Hepatic stellate cell (primary cell): Measurements from ENCODE around the gene HCK.
A peak's percentile ranks its signal among the peaks of the same experiment; 100 is the strongest.
"Not testable (repeated sequence)": the region's sequence is repeated elsewhere in the genome, so short reads cannot be mapped to it uniquely, and the experiment has no call there.

Experiments
- DNase-seq: peaks from one replicate; pipeline ENCODE4 v3.0.0; 2011; ENCODE audit warnings: low spot score

HCK gene

GRCh38 chr20:32108814-32109391 is 56.9 kb downstream of the HCK start:
- no peak for DNase-seq

DNA sequence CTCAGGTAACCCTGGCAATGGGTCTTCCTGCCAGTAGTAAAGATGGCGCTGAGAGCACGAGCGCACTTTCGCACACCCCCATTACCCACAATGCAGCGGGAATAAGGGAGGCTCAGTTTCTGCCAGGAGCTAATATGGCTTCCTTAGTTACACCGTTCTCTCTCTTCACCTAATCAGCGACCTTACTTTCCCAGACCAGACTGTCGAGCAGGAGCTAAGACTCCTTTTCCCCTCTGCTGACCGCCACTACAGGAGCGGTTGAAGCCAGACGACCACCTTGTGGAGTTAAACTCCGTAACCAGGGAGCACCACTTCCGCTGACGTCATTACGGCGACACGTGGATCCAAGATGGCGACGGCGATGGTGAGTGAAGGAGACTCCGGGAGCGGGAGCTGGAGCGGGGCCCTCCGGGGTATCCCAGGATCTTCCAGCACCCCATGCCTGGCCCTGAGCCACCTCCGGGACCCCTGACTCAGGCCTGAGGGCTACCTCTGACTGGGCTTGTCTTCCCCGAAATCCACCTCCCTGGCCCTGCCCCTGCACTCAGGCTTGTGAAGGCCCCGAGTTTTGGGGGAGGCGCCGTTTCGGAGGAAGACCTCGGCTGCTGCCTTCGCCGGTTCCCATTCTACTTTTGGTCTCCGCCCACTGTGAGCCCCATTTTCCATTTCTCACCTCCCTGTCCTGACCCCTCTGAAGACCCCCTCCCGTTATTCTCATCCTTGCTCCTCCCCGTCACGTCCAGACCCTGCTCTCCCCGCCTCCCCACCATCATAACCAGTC is 57.5 kb downstream of the HCK start, which contains the start of gene TM9SF4:
TM9SF4 (plus strand) TSS at position 323 of the 781 bp plus-strand sequence; CDS start at position 350, 27 bp downstream.
- DNase-seq: peak; percentile 86

DNA sequence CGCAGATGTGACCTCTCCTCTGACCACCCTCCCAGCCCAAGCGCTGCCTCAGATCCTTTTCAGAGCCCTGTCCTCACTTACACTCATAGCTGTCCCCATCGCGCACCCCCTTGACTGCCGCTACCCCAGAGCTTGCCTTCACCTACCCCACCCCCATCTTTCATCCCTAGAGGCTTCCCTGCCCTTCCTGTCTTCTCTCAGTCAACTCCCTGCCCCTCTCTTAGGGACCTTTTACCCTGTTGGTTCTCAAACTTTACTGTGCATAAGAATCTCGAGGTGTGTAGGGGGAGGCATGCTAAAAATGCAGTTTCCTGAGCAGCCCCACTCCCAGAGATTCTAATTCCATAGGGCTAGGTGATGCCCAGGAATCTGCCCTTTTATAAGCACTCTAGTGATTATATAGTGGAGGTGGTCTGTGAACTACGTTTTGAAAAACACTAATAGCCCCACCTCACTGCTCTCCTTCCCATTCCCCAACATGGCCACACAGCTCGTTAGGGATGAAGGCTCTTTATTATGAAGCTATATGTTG is 58.2 kb downstream of the HCK start:
- no peak for DNase-seq

DNA sequence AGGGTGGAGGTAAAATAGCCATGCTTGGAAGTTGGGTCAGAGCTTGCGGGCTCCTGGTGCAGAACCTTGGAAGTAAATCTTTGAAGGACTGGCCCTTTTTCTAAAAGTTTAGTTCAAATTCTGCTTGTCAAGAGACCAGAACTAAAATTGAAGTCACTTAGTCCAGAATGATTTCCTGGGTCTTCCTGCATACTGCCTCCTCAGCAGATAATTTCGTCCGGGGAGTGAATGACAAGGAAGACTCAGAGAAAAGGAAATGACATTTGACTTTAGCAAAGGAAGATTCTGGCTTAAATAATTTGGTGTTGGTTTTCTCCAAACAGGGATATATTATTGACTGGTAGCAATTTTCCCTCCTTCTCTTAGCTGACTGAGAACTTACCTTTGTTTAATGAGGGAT is 58.7 kb downstream of the HCK start:
- no peak for DNase-seq

DNA sequence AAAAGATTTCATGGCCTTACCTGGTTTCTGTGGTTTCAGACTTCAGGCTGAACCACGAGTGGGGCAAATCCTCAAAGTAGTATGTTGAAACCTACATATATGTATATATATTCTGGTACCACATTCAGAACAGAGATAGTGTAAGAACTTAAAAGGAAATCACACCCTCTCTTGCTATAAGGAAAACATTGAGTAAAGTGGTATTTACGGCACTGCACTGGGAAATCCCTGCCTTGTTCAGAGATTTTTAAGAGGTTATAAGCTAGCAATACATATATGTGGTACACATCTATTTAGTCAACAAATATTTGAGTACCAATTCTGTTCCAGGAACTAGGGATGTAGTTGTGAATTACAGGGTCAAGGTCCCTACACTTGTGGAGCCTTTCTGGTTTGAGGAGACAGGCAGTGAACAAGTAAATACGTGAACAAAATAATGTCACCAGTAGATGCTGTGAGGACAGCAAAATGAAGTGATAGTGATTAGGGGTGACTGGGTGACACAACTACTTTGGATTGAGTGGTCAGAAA is 59.2 kb downstream of the HCK start:
- DNase-seq: no peak

GRCh38 chr20:32111753-32112152 is 59.7 kb downstream of the HCK start:
- no peak for DNase-seq

GRCh38 chr20:32112841-32113240 is 60.8 kb downstream of the HCK start:
- no peak for DNase-seq

DNA sequence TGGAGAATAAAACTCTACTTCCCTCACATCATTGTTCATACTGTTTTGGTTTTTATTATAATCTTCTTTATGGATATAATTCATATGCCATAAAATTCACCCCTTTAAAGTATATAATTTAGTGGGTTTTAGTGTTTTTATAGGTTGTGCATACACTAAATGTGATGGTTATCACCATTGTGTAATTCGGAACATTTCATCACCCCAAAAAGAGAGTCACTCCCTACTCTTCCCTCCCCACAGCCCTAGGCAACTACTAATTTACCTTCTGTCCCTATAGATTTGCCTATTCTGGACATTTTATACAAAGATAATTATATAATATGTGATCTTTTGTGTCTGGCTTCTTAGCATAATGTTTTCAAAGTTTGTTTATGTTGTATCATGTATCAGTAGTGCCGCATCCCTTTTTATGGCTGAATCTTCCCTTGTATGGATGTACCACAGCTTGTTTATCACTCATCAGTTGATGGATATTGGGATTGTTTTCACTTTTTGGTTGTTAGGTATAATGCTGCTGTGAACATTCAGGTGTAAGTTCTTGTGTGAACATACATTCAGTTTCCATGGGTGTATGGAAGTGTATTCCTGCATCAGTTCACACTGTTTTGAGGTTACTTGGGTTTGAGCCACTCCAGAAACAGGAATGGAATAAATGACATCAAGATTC is 61.7 kb downstream of the HCK start:
- DNase-seq: no peak

- DNase-seq: no peak
Observed at GRCh38 chr20:32114305-32114960, 62.4 kb downstream of the HCK start.

GRCh38 chr20:32115211-32115767 is 63.2 kb downstream of the HCK start:
- no peak for DNase-seq

GRCh38 chr20:32116079-32116521 is 64.1 kb downstream of the HCK start:
- no peak for DNase-seq

GRCh38 chr20:32116796-32117195 is 64.8 kb downstream of the HCK start:
- DNase-seq: not testable (repeated sequence)

DNA sequence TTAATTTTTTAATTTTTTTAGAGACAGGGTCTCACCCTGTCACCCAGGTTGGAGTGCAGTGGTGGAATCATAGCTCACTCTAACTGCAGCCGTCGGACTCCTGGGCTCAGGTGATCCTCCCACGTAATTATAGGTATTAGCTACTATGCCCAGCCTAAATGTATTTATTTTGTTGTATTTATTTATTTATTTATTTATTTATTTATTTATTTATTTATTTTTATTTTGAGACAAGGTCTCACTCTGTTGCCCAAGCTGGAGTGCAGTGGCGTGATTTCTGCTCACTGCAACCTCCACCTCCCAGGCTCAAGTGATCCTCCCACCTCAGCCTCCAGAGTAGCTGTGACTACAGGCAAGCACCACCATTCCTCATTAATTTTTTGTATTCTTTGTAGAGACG is 66.4 kb downstream of the HCK start:
- DNase-seq: not testable (repeated sequence)

GRCh38 chr20:32119734-32120133 is 67.7 kb downstream of the HCK start:
- no peak for DNase-seq

DNA sequence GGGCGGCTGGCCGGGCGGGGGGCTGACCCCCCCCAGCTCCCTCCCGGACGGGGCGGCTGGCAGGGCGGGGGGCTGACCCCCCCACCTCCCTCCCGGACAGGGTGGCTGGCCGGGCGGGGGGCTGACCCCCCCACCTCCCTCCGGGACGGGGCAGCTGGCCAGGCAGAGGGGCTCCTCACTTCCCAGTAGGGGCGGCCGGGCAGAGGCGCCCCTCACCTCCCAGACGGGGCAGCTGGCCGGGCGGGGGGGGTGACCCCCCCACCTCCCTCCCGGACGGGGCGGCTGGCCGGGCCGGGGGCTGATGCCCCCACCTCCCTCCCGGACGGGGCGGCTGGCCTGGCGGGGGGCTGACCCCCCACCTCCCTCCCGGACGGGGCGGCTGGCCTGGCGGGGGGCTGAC is 69.9 kb downstream of the HCK start:
- DNase-seq: not testable (repeated sequence)

GRCh38 chr20:32123088-32123487 is 71.0 kb downstream of the HCK start:
- DNase-seq: no peak

- DNase-seq: no peak
Observed at GRCh38 chr20:32124916-32125454, 72.9 kb downstream of the HCK start.

DNA sequence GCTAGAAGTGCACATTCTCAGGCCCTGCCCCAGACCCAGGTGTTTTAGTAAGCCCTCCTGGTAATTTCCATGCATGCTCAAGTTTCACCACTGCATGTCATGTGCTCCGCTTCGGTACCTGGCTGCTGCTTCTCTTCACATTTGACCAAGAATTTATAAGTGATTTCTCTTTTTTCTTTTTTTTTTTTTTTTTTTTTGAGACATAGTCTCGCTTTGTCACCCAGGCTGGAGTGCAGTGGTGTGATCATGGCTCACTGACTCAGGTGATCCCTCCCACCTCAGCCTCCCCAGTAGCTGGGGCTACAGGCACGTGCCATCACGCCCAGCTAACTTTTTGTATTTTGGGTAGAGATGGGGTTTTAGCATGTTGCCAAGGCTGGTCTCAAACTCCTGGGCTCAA is 73.5 kb downstream of the HCK start:
- no peak for DNase-seq

DNA sequence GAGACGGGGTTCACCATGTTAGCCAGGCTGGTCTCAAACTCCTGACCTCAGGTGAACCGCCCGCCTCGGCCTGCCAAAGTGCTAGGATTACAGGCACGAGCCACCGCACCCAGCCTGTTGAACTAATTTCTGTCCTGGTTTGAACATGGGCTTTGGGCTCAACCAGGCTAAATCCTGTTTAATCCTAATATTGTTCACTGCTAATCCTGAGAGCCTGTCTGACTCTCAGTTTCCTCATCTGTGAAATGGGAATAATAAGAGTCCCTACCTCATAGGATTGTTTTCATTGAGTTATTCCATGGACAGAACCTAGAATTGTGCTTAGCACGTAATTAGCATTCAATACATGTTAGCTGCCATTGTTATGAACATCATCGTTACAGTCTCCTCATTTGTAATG is 74.9 kb downstream of the HCK start:
- DNase-seq: no peak

GRCh38 chr20:32127347-32127746 is 75.3 kb downstream of the HCK start:
- DNase-seq: no peak

DNA sequence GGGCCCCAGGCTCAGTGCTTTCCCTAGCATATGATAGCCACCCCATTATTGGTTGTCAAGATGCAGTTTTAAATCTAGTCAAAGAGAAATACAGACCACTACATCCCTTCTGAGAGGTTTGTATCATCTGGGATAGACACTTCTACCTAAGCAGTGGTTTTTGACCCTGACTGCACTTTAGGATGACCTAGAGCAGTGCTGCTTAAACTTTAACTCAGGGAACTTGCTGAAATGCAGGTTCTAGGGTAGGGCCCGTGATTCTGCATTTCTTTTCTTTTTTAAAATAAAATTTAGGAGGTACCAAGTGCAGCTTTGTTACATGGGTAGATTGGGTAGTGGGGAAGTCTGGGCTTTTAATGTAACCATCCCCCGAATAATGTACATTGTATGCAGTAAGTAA is 76.1 kb downstream of the HCK start:
- no peak for DNase-seq
